ENCODE data around the gene SBNO1.
A peak's percentile ranks its signal among the peaks of the same experiment; 100 is the strongest.
"Not testable (repeated sequence)": the region's sequence is repeated elsewhere in the genome, so short reads cannot be mapped to it uniquely, and the experiment has no call there.

The SBNO1 gene

DNA sequence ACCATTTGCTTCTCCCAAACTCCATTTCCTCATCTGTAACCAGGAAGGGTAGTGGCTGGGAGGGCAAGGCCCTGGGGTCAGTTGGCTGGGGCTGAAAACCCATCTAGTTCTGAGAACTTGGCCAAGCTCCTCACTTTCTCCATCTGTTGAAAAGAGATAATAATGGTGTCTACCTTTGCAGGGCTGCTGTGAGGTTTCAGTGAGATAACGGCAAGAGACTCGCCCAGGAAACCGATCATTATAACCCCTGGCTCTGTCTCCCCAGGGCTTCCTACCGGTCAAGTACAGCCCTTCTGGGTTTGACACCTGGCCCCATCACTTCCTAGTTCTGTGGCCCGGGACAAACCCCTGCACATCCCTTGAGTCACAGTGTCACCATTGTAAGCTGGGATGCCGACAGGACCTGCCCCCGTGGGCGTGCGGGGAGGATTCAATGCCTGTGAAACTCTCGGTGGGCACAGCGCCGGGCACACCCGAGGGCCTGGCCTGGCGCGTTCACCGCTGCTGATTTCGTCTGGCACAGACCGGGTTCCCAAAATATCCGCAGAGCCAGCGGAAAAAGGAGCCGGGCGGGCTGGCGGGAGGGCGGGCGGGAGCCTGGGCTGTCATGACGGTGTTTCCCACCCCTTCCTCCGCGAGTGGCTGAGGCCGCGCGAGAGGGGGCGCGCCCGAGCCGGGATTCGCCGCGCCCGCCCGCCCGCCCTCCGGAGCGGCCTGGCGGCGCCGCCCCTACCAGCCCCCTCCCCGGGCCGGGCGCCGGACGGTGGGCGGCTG is 23.7 kb upstream of the SBNO1 start:
- DNase-seq: no peak

DNA sequence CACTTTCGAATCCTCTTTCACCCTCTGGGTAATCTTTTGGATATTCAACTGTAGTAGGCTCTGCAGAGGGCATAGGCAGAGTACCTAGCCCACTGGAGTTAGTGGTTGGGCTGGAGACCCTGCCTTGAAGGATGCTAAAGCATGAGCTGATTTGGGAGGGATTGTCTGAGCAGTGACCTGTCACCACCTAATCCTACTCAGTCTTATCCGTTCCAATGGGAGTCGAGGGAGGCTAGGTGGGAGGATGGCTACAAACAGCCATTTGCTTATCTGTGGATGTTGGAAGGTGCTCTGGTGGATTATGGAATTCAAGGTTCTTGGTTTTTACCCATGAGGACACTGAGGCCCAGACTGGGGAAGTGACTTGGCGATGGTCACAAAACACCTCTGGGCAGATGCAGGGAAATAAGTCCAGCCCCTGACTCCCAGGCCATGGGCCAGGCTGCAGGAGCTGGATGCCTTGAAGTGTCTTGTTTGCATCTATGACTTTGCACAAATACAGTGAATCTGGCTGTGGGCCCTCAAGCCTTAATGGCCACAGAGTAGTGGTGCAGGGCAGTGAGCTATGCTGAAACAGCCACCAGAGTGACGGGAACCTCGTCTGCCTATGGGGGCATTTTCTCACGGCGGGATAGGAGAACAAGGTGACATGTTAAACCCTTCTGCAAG is 23.0 kb upstream of the SBNO1 start:
- no peak for DNase-seq

DNA sequence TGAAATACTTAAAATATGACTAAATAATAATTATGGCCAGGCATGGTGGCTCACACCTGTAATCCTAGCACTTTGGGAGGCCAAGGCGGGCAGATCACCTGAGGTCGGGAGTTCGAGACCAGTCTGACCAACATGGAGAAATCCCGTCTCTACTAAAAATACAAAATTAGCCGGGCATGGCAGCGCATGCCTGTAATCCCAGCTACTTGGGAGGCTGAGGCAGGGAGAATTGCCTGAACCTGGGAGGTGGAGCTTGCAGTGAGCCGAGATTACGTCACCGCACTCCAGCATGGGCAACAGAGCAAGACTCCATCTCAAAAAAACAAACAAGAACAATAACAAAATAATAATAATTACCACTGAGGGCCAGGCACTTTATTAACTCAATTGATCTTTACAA is 20.9 kb upstream of the SBNO1 start:
- DNase-seq: not testable (repeated sequence)

DNA sequence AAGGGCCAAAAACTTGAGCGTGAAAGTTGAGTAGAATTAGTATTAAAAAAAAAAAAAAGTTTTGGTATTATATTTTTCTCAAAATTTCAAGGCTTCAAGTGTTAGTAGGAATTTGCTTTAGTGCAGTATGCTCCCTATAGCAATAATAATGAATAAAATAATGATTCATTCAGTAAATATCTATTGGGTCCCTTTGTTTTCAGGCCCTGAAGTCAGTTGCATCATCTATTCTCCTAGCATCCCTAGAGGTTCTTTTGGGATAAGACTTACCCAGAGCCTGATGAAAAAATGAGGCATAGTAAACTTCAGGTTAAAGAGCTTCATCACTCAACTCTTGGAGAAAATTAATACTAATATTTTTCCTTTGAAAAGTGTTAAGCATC is 20.3 kb upstream of the SBNO1 start:
- no peak for DNase-seq

DNA sequence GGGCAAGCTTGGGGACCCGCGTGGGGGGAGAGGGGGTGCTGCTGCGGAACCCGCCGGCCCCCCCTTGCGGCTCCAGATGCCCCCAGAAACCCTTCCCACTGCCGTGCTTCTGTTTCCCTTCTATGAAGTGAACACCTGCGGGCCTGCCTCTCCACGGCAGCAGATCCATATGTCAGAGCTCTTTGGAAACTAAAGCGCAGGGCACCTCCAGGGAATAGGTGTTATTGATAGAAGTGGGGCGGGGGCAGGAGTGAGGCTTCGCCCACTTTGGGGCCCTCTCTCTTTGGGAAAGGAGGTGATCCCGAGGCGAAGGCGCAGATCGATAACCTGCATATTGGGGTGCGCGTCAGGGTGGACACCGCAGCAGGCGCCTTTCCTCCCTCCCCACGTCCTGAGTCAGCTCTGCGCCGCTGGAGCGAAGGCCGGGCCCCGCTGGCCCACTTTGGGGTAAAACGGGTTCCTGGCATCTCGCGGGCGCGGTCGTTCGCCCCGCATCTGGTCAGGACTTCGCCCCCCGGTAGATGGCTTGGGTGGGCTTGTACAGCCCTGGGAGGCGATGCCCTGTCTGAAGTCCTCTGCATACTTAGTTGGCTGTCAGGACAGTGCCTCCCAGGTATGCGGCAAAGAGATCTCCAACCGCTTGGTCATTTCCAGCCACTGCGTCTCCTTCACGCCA is 19.8 kb upstream of the SBNO1 start:
- no peak for DNase-seq

DNA sequence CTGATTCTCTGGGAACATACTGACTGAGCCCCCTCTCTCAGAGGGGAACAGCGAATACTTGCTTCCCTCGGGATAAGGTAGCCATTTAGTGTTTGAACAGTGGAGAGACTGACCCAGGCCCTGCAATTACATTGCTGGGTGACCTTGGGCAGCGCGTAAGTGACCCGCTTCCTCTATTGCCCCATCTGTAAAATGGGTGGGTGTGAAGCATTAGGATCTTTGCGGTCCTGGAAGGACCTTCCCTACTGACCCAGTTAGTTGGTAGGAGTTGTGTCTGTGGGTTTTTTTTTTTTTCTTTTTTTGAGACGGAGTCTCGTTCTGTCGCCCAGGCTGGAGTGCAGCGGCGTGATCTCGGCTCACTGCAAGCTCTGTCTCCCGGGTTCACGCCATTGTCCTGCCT is 18.0 kb upstream of the SBNO1 start:
- no peak for DNase-seq

DNA sequence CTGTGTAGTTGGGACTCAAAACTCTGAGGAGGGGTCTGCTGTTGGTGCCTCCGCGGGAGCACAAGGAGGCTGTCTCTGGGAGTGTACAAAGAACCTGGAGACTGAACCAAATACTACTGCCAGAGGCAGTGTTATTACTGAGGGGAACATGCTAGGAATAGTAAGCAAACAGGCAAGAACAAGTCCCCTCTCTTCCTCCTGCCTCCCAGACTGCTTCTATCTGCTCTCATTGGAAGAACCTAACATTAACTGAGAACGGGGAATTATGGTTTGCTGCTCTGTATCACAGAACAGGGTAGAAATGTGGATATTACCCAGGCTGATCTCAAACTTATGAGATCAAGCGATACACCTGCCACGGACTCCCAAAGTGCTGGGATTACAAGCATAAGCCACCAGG is 14.7 kb upstream of the SBNO1 start:
- DNase-seq: no peak

DNA sequence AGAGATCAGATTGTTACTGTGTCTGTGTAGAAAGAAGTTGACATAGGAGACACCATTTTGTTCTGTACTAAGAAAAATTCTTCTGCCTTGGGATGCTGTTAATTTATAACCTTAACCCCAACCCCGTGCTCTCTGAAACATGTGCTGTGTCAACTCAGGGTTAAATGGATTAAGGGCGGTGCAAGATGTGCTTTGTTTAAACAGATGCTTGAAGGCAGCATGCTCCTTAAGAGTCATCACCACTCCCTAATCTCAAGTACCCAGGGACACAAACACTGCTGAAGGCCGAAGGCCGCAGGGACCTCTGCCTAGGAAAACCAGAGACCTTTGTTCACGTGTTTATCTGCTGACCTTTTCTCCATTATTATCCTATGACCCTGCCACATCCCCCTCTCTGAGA is 7.8 kb upstream of the SBNO1 start:
- DNase-seq: not testable (repeated sequence)

DNA sequence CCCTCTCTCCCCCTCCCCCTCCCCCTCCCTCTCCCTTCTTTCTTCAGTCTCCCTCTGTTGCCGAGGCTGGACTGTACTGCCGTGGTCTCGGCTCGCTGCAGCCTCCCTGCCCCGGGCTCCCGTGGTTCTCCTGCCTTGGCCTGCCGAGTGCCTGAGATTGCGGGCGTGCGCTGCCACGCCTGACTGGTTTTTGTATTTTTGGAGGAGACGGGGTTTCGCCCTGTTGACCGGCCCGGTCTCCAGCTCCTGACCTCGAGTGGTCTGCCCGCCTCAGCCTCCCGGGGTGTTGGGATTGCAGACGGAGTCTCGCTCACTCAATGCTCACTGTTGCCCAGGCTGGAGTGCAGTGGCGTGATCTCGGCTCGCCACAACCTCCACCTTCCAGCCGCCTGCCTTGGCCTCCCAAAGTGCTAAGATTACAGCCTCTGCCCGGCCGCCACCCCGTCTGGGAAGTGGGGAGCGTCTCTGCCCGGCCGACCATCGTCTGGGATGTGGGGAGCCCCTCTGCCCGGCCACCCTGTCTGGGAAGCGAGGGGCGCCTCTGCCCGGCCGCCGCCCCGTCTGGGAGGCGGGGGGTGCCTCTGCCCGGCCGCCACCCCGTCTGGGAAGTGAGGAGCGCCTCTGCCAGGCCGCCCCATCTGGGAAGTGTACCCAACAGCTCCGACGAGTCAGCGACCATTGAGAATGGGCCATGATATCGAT is 7.2 kb upstream of the SBNO1 start:
- DNase-seq: not testable (repeated sequence)

DNA sequence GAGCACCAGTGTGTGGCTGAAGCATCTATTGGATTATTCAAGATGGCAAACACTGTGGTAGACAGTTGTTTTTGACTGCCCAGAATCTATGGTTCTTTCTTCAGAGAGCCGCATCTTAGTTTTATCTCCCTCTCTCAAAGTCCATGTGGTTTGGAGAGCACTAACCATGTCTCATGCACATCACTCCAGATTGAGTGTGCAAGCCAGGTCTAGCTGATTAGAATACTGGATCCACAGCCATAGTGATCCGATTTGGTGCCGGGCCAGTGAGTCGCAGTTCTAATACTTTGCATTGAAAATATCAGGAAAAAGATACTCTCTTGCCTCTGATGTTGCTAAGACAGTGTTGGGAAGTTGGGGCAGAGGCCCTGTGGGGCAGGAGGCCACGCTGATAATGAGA is 4.6 kb upstream of the SBNO1 start:
- DNase-seq: no peak

DNA sequence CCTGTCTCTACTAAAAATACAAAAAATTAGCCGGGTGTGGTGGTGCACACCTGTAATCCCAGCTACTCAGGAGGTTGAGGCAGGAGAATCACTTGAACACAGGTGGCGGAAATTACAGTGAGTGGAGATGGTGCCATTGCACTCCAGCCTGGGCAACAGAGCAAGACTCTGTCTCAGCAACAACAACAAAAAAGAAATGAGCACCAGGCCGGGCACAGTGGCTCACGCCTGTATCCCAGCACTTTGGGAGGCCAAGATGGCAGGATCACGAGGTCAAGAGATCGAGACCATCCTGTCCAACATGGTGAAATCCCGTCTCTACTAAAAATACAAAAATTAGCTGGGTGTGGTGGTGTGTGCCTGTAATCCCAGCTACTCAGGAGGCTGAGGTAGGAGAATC is 3.8 kb upstream of the SBNO1 start:
- not testable (repeated sequence) for DNase-seq

DNA sequence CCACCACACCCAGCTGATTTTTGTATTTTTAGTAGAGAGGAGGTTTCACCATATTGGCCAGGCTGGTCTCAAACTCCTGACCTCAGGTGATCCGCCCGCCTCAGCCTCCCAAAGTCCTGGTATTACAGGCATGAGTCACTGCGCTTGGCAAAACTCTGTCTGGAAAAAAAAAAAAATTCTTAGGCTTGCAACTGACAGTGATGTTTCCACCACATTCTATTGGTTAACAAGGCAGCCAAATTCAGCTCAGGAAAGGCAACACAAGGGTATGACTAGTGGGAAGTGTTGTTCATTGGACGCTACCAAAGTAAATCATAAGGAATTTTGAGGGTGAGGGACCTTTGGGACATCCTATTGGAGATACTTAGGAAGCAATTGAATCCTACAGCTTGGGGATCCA is 2.9 kb upstream of the SBNO1 start:
- no peak for DNase-seq

DNA sequence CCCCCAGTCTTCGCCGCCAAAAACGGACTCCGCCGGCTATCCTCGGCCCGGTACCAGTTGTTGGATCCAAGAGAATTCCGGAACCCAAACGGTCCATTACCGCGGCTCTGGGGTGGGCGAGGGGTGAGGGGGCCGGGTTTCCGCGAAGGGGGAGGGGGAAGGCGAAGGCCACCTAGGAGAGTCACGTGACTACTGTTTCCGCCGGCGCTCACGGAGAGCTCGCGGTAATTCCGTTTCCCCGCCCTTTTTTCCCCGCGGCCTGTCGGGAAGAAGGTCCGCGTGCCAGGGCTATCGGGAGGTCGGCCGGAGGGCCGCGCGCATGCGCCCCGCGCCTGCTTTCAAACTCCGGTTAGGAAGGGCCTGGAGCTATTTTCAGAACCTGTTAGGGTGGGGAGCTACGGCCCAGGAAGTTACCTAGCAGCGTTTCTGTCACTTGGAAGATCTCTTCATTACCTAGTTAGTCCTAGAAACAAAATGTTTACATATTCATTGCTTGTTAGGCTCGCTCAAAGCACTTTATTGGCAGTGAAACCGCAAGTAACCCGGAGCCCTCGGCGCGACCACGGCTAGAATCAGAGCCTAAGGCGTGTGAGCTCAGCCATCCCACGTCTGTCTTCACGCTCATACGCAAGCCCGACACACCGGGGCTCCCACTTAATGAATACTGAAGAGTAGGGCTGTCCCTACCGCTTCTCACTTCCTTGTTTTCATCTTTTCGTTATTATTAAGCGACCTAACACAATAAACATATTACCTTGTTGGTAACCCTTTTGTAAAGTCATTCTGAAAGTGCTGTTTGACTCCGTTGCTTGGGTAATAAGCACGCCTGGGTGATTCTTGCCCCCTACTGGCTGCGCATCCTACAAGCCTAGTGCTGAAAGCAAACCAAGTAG is 624 bp upstream of the SBNO1 start:
- peak; percentile 67 for DNase-seq

DNA sequence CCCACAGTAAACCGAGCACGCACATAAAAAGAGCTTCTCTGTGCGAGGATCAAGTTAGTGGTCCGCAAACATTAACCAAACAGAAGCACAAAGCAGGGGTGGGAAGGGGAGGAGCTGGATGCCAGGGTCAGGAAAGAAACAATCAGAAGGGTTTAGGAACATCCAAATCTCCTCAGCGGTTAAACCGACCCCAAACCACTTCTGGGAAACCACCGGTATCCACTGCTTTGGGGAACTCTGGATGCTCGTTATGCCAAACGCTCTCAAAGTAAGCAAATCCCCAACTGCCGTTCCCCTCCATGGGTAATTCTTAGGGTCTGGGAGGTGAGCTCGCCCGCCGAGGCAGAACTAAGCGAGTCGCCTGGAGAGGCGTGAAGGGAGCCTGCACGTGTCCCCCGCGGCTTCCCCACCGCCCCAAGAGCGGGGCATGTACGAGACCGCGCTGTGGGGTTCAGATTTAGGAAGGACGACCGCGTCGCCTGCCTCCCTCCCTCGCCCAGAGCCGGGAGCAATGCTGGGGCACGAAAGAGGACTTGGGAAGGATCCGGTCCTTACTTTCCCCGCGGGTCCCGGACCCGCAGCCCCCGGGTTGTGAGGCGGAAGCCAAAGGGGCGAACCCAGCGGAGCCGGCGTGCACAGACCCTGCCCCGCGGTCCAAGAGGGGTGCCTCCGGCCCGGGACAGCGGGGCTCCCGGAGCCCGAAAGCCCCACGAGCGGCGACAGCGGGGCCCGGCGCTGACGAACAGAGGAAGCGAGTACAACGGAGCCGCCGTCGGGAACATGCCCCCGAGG is 711 bp downstream of the SBNO1 start:
- no peak for DNase-seq

DNA sequence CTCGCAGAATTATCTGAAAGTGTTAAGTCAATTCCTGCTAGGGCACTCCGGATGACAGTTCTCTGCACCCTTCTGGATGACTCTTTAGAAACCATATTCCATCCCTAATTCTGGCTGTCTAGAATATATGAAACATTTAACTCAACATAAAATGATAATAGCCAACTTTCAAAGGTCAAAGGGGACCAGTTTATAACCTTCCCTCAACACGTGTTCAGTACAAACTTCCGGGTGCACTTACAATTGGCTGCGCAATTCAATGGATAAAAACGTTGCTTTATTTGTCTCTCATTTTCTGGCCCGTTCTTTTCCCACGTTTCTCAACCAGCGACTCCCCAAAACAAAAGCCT is 1.3 kb downstream of the SBNO1 start:
- DNase-seq: no peak

DNA sequence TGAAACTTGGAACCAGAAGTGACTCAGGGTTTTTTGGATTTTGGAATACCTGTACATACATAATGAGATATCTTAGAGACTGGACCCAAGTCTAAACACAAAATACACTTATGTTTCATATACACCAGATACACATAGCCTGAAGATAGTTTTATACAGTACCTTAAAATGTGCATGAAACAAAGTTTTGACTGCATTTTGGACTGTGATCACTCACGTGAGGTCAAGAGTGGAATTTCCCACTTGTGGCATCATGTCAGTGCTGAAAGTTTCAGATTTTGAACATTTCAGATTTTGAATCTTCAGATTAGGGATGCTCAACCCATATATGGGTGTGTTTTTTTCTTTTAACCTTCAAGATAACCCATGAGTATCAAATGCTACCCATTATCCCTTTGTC is 6.6 kb downstream of the SBNO1 start:
- no peak for DNase-seq

DNA sequence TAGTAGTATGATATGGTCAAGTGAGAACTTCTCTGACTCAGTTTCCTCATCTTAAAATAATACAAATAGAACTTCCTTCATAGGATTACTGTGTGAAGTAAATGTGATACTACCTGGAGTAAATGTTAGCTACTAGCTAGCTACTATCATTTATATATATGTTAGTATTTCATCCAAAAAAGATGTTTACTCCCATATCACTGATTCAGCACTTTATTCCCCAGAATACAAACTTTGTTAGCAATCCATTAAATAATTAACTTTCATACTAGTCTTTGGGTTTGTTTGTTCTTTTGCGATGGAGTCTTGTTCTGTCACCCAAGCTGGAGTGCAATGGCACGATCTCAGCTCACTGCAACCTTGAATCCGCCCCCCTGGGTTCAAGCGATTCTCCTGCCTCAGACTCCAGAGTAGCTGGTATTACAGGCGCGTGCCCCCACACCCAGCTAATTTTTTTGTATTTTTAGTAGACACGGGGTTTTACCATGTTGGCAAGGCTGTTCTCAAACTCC is 8.4 kb downstream of the SBNO1 start:
- DNase-seq: no peak

DNA sequence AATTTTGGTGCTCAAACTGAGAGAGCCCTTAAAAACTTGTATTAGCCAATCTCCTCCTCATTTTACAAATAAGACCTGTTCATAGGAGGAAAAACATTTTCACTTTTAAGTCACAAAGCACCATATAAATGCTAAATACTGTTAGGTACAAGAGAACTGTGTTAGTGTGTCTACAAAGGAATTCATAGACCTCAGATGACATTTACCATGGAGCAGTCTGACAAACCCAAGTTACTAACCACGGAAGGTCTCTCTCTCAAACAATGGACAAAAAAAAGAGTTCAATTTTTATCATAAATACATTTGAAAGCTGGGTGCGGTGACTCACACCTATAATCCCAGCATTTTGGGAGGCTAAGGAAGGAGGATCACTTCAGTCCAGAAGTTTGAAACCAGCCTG is 10.0 kb downstream of the SBNO1 start:
- no peak for DNase-seq

DNA sequence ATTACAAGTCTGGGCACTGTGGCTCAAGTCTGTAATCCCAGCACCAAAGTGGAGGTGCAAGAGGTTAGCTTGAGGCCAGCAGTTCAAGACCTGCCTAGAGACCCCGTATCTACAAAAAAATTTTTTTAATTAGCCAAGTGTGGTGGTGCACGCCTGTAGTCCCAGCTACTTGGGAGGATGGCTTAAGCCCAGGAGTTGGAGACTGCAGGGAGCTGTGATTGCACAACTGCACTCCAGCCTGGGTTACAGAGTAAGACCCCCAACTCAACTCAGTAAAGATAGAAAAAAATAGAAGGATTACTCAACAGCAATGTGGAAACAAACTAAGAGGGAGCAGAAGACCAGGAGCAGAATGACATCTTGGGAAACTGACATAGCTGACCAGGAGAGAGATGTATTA is 13.3 kb downstream of the SBNO1 start:
- no peak for DNase-seq

DNA sequence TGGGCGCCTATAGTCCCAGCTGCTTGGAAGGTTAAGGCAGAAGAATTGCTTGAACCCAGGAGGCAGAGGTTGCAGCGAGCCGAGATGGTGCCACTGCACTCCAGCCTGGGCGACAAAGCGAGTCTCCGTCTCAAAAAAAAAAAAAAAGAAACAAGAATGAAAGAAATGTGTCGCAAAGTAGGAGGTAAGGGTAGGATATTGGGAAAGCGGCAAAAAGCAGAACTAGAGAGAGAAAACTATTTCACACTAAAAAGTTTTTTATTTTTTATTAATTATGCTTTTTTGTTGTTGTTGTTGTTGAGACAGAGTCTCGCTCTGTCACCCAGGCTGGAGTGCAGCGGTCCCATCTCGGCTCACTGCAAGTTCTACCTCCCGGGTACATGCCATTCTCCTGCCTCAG is 17.7 kb downstream of the SBNO1 start:
- DNase-seq: no peak

DNA sequence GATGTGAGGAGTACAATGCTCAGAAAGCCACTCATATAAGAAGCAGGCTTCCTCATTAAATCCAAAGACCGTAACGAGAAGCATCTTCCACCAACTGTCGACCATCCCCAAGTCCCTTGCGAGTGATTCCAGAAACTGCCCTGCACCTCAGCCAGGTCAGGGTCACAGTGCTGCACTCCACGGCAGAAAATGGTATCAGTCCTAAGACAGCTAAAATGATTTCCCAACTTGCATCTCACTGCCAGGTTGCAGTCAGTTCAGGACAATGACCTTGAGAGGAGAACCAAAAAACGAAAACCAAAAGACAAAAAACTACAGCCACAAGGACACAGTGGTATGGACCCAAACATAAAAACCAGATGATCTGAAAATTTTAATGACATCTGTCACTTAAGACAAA is 20.6 kb downstream of the SBNO1 start:
- no peak for DNase-seq

DNA sequence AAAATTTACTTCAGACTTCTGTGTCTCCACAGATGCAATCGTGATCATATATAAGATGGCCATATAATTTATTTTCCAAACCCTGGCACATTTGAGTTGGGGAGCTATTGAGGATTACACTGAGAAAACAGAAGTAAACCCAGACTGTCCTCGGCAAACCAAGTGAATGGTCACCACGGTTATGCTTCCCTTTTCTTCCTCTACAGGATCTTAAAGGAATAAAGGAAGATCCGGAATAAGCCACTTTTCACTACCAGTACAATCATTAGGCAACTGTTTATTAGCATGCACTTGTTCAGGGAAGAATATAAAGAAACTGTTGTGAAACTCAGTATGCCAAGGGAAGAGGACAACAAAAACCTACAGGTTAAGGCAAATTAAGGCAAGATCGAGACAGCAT is 27.6 kb downstream of the SBNO1 start:
- no peak for DNase-seq
